MM.1S (cell line): ENCODE data around the gene ZNF624.
"Not testable (repeated sequence)": the region's sequence is repeated elsewhere in the genome, so short reads cannot be mapped to it uniquely, and the experiment has no call there.

Experiments
- EZH2 ChIP-seq: fragments of 300-600 bp; sonication (generic); optimal IDR thresholded peaks from 2 replicates; pipeline ENCODE3; 2017; ENCODE audit warnings: low read depth, mild to moderate bottlenecking, antibody characterized with exemption, low read length, mixed read lengths
- EZH2phosphoT487 ChIP-seq: fragments of 300-600 bp; sonication (generic); IDR thresholded peaks from 2 replicates; pipeline ENCODE4 v1.6.1; 2018; ENCODE audit warnings: antibody characterized with exemption, low read length
- TF ChIP-seq, protein P1 (sequence below): fragments of 300-600 bp; sonication (generic); IDR thresholded peaks from 2 replicates; pipeline ENCODE4 v1.5.1; 2016; ENCODE audit warnings: antibody characterized with exemption, low read length, mixed read lengths

DNA sequence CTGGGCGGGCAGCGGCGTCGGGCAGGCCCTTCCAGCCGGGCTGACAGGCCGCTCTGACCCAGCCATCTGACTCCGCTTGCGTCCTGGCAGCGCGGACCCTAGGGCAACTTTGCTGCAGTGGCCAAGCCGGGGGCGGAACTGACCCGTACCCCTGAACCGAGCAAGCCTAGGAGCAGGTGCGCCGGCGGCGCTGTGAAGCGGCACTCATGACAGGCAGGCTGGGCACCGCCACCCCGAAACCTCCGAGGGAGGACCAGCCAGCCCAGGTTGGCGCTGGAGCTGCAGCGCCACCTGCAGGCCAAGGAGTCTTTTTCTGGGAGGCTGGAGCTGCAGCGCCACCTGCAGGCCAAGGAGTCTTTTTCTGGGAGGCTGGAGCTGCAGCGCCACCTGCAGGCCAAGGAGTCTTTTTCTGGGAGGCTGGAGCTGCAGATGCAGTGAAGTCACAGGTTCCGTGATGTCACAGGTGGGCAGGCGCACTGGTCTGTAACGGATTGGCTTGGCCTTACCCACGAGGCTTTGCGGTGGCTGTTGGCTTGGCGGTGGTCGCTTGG, 36.2 kb upstream of the ZNF624 start, which contains the start of gene CCDC144A:
- TF ChIP-seq, protein P1, sequence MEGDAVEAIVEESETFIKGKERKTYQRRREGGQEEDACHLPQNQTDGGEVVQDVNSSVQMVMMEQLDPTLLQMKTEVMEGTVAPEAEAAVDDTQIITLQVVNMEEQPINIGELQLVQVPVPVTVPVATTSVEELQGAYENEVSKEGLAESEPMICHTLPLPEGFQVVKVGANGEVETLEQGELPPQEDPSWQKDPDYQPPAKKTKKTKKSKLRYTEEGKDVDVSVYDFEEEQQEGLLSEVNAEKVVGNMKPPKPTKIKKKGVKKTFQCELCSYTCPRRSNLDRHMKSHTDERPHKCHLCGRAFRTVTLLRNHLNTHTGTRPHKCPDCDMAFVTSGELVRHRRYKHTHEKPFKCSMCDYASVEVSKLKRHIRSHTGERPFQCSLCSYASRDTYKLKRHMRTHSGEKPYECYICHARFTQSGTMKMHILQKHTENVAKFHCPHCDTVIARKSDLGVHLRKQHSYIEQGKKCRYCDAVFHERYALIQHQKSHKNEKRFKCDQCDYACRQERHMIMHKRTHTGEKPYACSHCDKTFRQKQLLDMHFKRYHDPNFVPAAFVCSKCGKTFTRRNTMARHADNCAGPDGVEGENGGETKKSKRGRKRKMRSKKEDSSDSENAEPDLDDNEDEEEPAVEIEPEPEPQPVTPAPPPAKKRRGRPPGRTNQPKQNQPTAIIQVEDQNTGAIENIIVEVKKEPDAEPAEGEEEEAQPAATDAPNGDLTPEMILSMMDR = peak; percentile 45
- TF ChIP-seq EZH2, EZH2phosphoT487: not testable (repeated sequence)
